B cell (primary cell): Measurements from ENCODE around the gene RGS17. TPM values are rescaled to one million over a fixed set of nuclear protein-coding genes. Genes with fewer than 3 reads are reported as not detected.

Experiments
- ATAC-seq: fragments of 200-7000 bp; cut with Tn5 transposase; one replicate; pipeline ENCODE4 v1.10.0; 2021; ENCODE audit warnings: low read depth, mild to moderate bottlenecking, moderate number of reproducible peaks, moderate library complexity
- CTCF ChIA-PET: fragments of 350-600 bp; sonication (Branson Sonifier 250); formaldehyde crosslinking; loops from one replicate; lab custom pipeline; 2021; ENCODE audit warnings: antibody characterized with exemption, inconsistent platforms; lab: Charles Lee
- POLR2A ChIA-PET: fragments of 350-600 bp; sonication (Branson Sonifier 250); formaldehyde crosslinking; loops from one replicate; lab custom pipeline; 2021; ENCODE audit warnings: antibody characterized with exemption; lab: Charles Lee
- DNase-seq: peaks from one replicate; pipeline ENCODE4 v3.0.0; 2013
- H2AFZ ChIP-seq: 2 replicates; pipeline ENCODE4 v1.6.1; 2012; ENCODE audit warnings: mild to moderate bottlenecking, low read depth, low read length; ENCODE audit not compliant: insufficient read depth, poor library complexity, severe bottlenecking
- H3K27ac ChIP-seq, 2 donors: 1 replicate in 1 of 2; 2 replicates in 1 of 2; pipeline ENCODE4 v1.5.1; 2012 to 2013; ENCODE audit warnings: low read length in 2 of 2, mild to moderate bottlenecking in 2 of 2, moderate library complexity in 1 of 2
- H3K27me3 ChIP-seq, 4 experiments: fragments of 200-600 bp in 1 of 4; sonication (generic) in 1 of 4; replicated peaks in 1 of 4; 1 replicate in 2 of 4; 2 replicates in 2 of 4; pipeline versions ENCODE4 v1.6.1 to v1.7.0; 2013 to 2016; ENCODE audit warnings: low read length in 3 of 4, mild to moderate bottlenecking in 2 of 4, mixed read lengths in 1 of 4, moderate library complexity in 1 of 4; ENCODE audit not compliant: insufficient read depth in 4 of 4, control insufficient read depth in 3 of 4; ENCODE audit errors: control extremely low read depth in 1 of 4
- H3K36me3 ChIP-seq, 2 experiments: replicated peaks in 1 of 2; 1 replicate in 1 of 2; 2 replicates in 1 of 2; pipeline versions ENCODE4 v1.6.1 to v1.7.1; 2013; ENCODE audit warnings: low read length in 1 of 2; ENCODE audit not compliant: insufficient read depth in 2 of 2, control insufficient read depth in 1 of 2; ENCODE audit errors: control extremely low read depth in 1 of 2, extremely low read depth in 1 of 2
- H3K4me1 ChIP-seq, 2 donors: fragments of 200-600 bp in 1 of 2; sonication (generic) in 1 of 2; 1 replicate in 1 of 2; 2 replicates in 1 of 2; pipeline versions ENCODE4 v1.5.1 to v1.6.1; 2013 to 2017; ENCODE audit warnings: low read length in 2 of 2; ENCODE audit not compliant: control insufficient read depth in 2 of 2, insufficient read depth in 2 of 2
- H3K4me2 ChIP-seq: replicated peaks from 2 replicates; pipeline ENCODE3; 2012; ENCODE audit warnings: mild to moderate bottlenecking, low read depth, low read length; ENCODE audit not compliant: poor library complexity, severe bottlenecking
- H3K4me3 ChIP-seq, 5 experiments: fragments of 200-600 bp in 1 of 5; sonication (generic) in 1 of 5; 1 replicate in 3 of 5; 2 replicates in 2 of 5; pipeline versions ENCODE4 v1.5.1 to v1.7.0; 2011 to 2016; ENCODE audit warnings: low read length in 4 of 5, mild to moderate bottlenecking in 4 of 5, low read depth in 2 of 5, control low read depth in 1 of 5, moderate library complexity in 1 of 5; ENCODE audit not compliant: insufficient read depth in 1 of 5; ENCODE audit errors: control extremely low read depth in 1 of 5, extremely low read depth in 1 of 5
- H3K79me2 ChIP-seq: fragments of 200-600 bp; sonication (generic); one replicate; pipeline ENCODE4 v1.6.0; 2016; ENCODE audit warnings: low read length; ENCODE audit not compliant: control insufficient read depth, insufficient read depth
- H3K9ac ChIP-seq: fragments of 200-600 bp; sonication (generic); 2 replicates; pipeline ENCODE4 v1.6.1; 2017; ENCODE audit warnings: mild to moderate bottlenecking, low read length, moderate library complexity
- H3K9me3 ChIP-seq, 3 donors: one replicate each; pipeline versions ENCODE4 v1.6.1 to v1.7.1; 2013; ENCODE audit warnings: low read length in 2 of 3; ENCODE audit not compliant: control insufficient read depth in 2 of 3, insufficient read depth in 1 of 3; ENCODE audit errors: control extremely low read depth in 1 of 3
- H4K20me1 ChIP-seq: 2 replicates; pipeline ENCODE4 v1.6.0; 2012; ENCODE audit warnings: mild to moderate bottlenecking, low read length; ENCODE audit not compliant: insufficient read depth, control insufficient read depth, poor library complexity, severe bottlenecking
- H3K27ac Mint-ChIP-seq: one replicate; pipeline ENCODE4 v1.8.0; 2021; ENCODE audit warnings: mixed read lengths
- H3K27me3 Mint-ChIP-seq: one replicate; pipeline ENCODE4 v1.8.0; 2021; ENCODE audit warnings: mixed read lengths
- H3K4me1 Mint-ChIP-seq: one replicate; pipeline ENCODE4 v1.8.0; 2021; ENCODE audit warnings: mixed read lengths
- H3K4me3 Mint-ChIP-seq: one replicate; pipeline ENCODE4 v1.8.0; 2021; ENCODE audit warnings: mixed read lengths
- H3K9me3 Mint-ChIP-seq: one replicate; pipeline ENCODE4 v1.8.0; 2022; ENCODE audit warnings: mixed read lengths; ENCODE audit not compliant: insufficient read depth
- CTCF ChIP-seq: fragments of 200-600 bp; IDR thresholded peaks from one replicate; pipeline ENCODE4 v1.8.0; 2022; ENCODE audit warnings: antibody characterized with exemption, mild to moderate bottlenecking
- EZH2 ChIP-seq: IDR thresholded peaks from 2 replicates; pipeline ENCODE4 v1.6.1; 2012; ENCODE audit warnings: borderline replicate concordance, low read depth, mild to moderate bottlenecking, moderate library complexity, low read length; ENCODE audit not compliant: insufficient read depth, poor library complexity, severe bottlenecking
- whole genome bisulfite sequencing: methylation state at CpG from one replicate; pipeline ENCODE4 v1.1.5; 2013; ENCODE audit warnings: missing lambda C conversion rate; ENCODE audit not compliant: insufficient coverage; 5-methylcytosine and 5-hydroxymethylcytosine counted together
- intact Hi-C: fragments of 100-400 bp; cut with micrococcal nuclease; formaldehyde crosslinking; loops from one replicate; pipeline ENCODE4 v1.10.0; 2022
- polyA plus RNA-seq: library from polyadenylated mRNA; depleted of rRNA; stranded (reverse); fragments of >200 nt; gene quantifications from 2 replicates; pipeline ENCODE4 v1.2.3, GENCODE V29; 2012
- total RNA-seq, 2 donors: library from RNA; stranded (reverse); fragments of 120-200 nt in 1 of 2; gene quantifications; 1 replicate in 1 of 2; 2 replicates in 1 of 2; pipeline versions ENCODE4 v1.2.3 to v1.2.4, GENCODE V29; 2013 to 2022

RGS17 gene
- total and polyA plus RNA-seq, 2 donors (not counting 1 experiment from before 2014, with no cell fraction given): not detected

- Histone ChIP-seq H3K27ac (no peak overlapping the region), H4K20me1 (no peaks in the 10 kb centered on the region), H3K4me2 (no peak overlapping the region), H3K4me1 (no peaks in the 10 kb centered on the region), H3K9ac (no peak overlapping the region), H3K9me3 (no peaks in the 10 kb centered on the region), H3K4me3 (no peak overlapping the region), H3K79me2 (no peaks in the 10 kb centered on the region), H3K27me3 (no peaks in the 10 kb centered on the region), H3K36me3 (no peaks in the 10 kb centered on the region), H2AFZ (no peak overlapping the region)
- Mint-ChIP-seq H3K4me1 (no peaks in the 10 kb centered on the region), H3K27me3 (no peaks in the 10 kb centered on the region), H3K4me3 (no peak overlapping the region), H3K9me3 (no peaks in the 10 kb centered on the region), H3K27ac (no peak overlapping the region)
- intact Hi-C loops: no loop called here
- DNase-seq (no peak), ATAC-seq (no peak)
- POLR2A ChIA-PET: no interaction called here
- TF ChIP-seq EZH2 (no peak), CTCF (no peak)
- WGBS: 88% methylated on average over 3 of the region's 9 CpGs
- CTCF ChIA-PET: no interaction called here
Observed at GRCh38 chr6:153167061-153167891, 36.2 kb upstream of the RGS17 start.

- Histone ChIP-seq H3K36me3 (no peaks in the 10 kb centered on the region), H4K20me1 (no peaks in the 10 kb centered on the region), H3K27ac (no peak overlapping the region), H2AFZ (no peak overlapping the region), H3K4me1 (no peaks in the 10 kb centered on the region), H3K4me3 (no peak overlapping the region), H3K27me3 (no peaks in the 10 kb centered on the region), H3K9me3 (no peaks in the 10 kb centered on the region), H3K79me2 (no peaks in the 10 kb centered on the region), H3K4me2 (no peak overlapping the region), H3K9ac (no peak overlapping the region)
- DNase-seq (no peak), ATAC-seq (no peak)
- no peak for TF ChIP-seq CTCF
- no peak for TF ChIP-seq EZH2
- ChIA-PET CTCF (no interaction called here), POLR2A (no interaction called here)
- intact Hi-C loops: no loop called here
- WGBS: no CpG with 5 or more reads among the region's 2 CpGs
- no peak overlapping the region for H3K4me3 Mint-ChIP-seq
- H3K27ac Mint-ChIP-seq: no peak overlapping the region
- no peaks in the 10 kb centered on the region for H3K9me3 Mint-ChIP-seq
- no peaks in the 10 kb centered on the region for H3K27me3 Mint-ChIP-seq
- no peaks in the 10 kb centered on the region for H3K4me1 Mint-ChIP-seq
Observed at GRCh38 chr6:153162646-153163045, 31.6 kb upstream of the RGS17 start.
